ENCODE data around the gene ADIRF. TPM values are rescaled to one million over a fixed set of nuclear protein-coding genes. Genes with fewer than 3 reads are reported as not detected.
A peak's percentile ranks its signal among the peaks of the same experiment; 100 is the strongest.

The ADIRF gene
- total and polyA plus RNA-seq, 10 of the 15 experiments (the other 5 are each of a cell fraction or from before 2014, with no cell fraction given): 0.12 to 2.5 (median 0.70) TPM; not detected in 2

DNA sequence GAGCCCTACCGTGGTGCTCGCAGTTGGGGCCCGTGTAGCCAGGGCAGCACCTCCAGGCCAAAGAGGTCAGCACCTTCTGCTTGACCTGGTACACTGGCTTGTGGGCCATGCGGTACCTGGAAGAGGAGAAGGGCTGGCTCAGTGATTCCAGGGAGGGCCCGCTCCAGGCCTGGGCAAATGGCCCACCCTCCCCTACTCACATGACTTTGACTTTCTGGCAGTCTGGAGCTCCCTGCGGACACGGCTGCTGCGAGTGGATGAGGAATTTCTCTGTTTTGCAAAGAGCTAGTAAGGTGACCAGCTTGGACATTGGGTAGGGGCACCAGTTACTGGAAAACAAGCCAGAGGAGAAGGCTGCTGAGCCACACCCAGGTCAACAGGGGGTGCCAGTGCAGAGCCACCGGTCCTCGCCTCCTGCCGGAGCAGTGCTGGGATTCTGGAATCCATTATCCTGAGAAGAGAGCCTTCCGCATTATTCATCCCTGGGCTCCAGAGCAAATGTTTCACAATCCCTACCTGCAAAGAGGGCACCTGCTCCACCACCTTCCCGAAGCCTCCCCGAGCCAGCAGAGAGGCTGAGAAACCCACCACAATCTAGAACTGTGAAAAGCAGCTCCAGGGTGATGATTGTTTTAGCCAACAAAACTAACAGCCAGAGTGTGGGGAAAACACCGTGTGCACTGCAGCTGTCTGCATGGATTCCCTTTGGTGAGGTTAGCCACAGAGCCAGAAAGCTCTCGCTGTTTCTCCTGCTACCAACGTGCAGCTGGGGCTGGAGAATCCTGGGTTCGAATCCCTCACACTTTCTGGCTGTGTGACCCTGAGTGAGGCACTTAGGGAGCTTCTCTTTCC, 22.7 kb upstream of the ADIRF start (continued):
- TF ChIP-seq TCF12 (IDR thresholded peaks at IDR 0.05; ENCODE audit: low read depth, low read length) (0 out of 2 replicates have a peak, but pooled peaks have one; percentile 47), KLF5 (IDR thresholded peaks at IDR 0.05; ENCODE audit: partially characterized antibody) (no peak), TCF3 (IDR thresholded peaks at IDR 0.05; ENCODE audit: borderline replicate concordance, insufficient read depth, low read depth, low read length) (no peak)

- H3K36me3 ChIP-seq (ENCODE audit: control insufficient read depth in 2 of 2, insufficient read depth in 2 of 2, low read length in 1 of 2): no peaks in the 10 kb centered on the region
- no peak overlapping the region for H3K9ac ChIP-seq (ENCODE audit: control insufficient read depth, insufficient read depth, low read length)
- CTCF ChIA-PET: interaction anchor here (0.9 to 2.1 kb wide), 4 partner anchors 13 to 212 kb away, joined by 3 to 11 read pairs (median 6); no protein-coding TSS in a partner anchor
- FAIRE-seq (no peak), DNase-seq (ENCODE audit: low read depth, low spot score) (no peak), ATAC-seq (no peak)
- H3K27me3 ChIP-seq (replicated peaks in 1 of 2; ENCODE audit: control insufficient read depth in 2 of 2, insufficient read depth in 2 of 2, low read length in 1 of 2): no peaks in the 10 kb centered on the region
- H3K27ac ChIP-seq (ENCODE audit: control insufficient read depth, insufficient read depth): no peak overlapping the region
- H2AFZ ChIP-seq (ENCODE audit: control insufficient read depth, low read depth, low read length): no peak overlapping the region
- no peaks in the 10 kb centered on the region for H4K20me1 ChIP-seq (ENCODE audit: control insufficient read depth, insufficient read depth)
- WGBS (ENCODE audit: insufficient coverage, insufficient replicate concordance, low lambda C conversion rate, missing lambda C conversion rate): 35% methylated on average over 13 of the region's 13 CpGs
- SMC1A ChIA-PET (ENCODE audit: uncharacterized antibody, unreplicated experiment): interaction anchor here (0.8 to 1.1 kb wide), 3 partner anchors 14 to 136 kb away, joined by 3 read pairs; no protein-coding TSS in a partner anchor
- H3K79me2 ChIP-seq (ENCODE audit: control insufficient read depth, insufficient read depth, low read length): no peaks in the 10 kb centered on the region
- H3K4me3 ChIP-seq: no peak overlapping the region
- POLR2A ChIA-PET: interaction anchor here (0.9 kb wide), 2 partner anchors 11 to 20 kb away, joined by 3 read pairs; partner anchors contain the start of gene MMRN2
- RAD21 ChIA-PET (ENCODE audit: unreplicated experiment): interaction anchor here (0.9 to 1.6 kb wide), 3 partner anchors 14 to 213 kb away, joined by 3 to 5 read pairs (median 4); no protein-coding TSS in a partner anchor
- intact Hi-C loops (cut with micrococcal nuclease; ENCODE audit: unreplicated experiment) (no loop called here), in situ Hi-C loops (cut with MboI) (no loop called here)
- H3K9me3 ChIP-seq (replicated peaks; ENCODE audit: control insufficient read depth, insufficient read depth, low read length): no peaks in the 10 kb centered on the region
- no TSS peak for BruUV-seq (replicated peaks)
- TF ChIP-seq TAF1 (IDR thresholded peaks at IDR 0.05; ENCODE audit: borderline replicate concordance, low read depth, low read length) (no peak), CBX5 (IDR thresholded peaks at IDR 0.05; ENCODE audit: low read depth) (no peak), TARDBP (IDR thresholded peaks at IDR 0.05; ENCODE audit: borderline replicate concordance) (no peak), CBX3 (IDR thresholded peaks at IDR 0.05; ENCODE audit: borderline replicate concordance, low read depth) (no peak), SIX5 (IDR thresholded peaks at IDR 0.05; ENCODE audit: low read depth, low read length, severe bottlenecking) (no peak), NFIC (IDR thresholded peaks at IDR 0.05; ENCODE audit: low read depth, low read length) (no peak)
- TF ChIP-seq, protein P1, sequence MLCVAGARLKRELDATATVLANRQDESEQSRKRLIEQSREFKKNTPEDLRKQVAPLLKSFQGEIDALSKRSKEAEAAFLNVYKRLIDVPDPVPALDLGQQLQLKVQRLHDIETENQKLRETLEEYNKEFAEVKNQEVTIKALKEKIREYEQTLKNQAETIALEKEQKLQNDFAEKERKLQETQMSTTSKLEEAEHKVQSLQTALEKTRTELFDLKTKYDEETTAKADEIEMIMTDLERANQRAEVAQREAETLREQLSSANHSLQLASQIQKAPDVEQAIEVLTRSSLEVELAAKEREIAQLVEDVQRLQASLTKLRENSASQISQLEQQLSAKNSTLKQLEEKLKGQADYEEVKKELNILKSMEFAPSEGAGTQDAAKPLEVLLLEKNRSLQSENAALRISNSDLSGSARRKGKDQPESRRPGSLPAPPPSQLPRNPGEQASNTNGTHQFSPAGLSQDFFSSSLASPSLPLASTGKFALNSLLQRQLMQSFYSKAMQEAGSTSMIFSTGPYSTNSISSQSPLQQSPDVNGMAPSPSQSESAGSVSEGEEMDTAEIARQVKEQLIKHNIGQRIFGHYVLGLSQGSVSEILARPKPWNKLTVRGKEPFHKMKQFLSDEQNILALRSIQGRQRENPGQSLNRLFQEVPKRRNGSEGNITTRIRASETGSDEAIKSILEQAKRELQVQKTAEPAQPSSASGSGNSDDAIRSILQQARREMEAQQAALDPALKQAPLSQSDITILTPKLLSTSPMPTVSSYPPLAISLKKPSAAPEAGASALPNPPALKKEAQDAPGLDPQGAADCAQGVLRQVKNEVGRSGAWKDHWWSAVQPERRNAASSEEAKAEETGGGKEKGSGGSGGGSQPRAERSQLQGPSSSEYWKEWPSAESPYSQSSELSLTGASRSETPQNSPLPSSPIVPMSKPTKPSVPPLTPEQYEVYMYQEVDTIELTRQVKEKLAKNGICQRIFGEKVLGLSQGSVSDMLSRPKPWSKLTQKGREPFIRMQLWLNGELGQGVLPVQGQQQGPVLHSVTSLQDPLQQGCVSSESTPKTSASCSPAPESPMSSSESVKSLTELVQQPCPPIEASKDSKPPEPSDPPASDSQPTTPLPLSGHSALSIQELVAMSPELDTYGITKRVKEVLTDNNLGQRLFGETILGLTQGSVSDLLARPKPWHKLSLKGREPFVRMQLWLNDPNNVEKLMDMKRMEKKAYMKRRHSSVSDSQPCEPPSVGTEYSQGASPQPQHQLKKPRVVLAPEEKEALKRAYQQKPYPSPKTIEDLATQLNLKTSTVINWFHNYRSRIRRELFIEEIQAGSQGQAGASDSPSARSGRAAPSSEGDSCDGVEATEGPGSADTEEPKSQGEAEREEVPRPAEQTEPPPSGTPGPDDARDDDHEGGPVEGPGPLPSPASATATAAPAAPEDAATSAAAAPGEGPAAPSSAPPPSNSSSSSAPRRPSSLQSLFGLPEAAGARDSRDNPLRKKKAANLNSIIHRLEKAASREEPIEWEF (IDR thresholded peaks at IDR 0.05; ENCODE audit: insufficient replicate concordance, low read depth, low read length): no peak
- H3K4me2 ChIP-seq (ENCODE audit: control insufficient read depth, insufficient read depth): no peak overlapping the region
- H3K4me1 ChIP-seq (ENCODE audit: control insufficient read depth, insufficient read depth, low read length): no peaks in the 10 kb centered on the region
Measured at GRCh38 chr10:86946213-86947155, 21.8 kb upstream of the ADIRF start.

All from GM12878 (cell line).